NT2/D1 (cell line): ENCODE data around the gene ENPP6.

Experiments
- YY1 ChIP-seq: IDR thresholded peaks from 2 replicates; pipeline ENCODE4 v1.6.1; 2011; ENCODE audit not compliant: insufficient read length, insufficient read depth
- ZNF274 ChIP-seq: IDR thresholded peaks from 2 replicates; pipeline ENCODE4 v1.6.1; 2011; ENCODE audit warnings: mild to moderate bottlenecking, low read depth, low read length

GRCh38 chr4:184114431-184114830, 103.2 kb downstream of the ENPP6 start:
- no peak for TF ChIP-seq YY1
- TF ChIP-seq ZNF274: no peak
